Heart left ventricle (tissue), 16 donors: ENCODE measurements around the gene CD63. TPM values are rescaled to one million over a fixed set of nuclear protein-coding genes. Genes with fewer than 3 reads are reported as not detected.

Source experiments
- ATAC-seq, 4 donors: fragments of 200-7000 bp; cut with Tn5 transposase; one replicate each; pipeline ENCODE4 v1.9.1; 2020 to 2022; ENCODE audit warnings: moderate library complexity in 4 of 4, mild to moderate bottlenecking in 3 of 4, moderate number of reproducible peaks in 1 of 4
- DNase-seq, 5 donors: peaks; one replicate each; pipeline ENCODE4 v3.0.0-alpha.2; 2020
- H3K27ac ChIP-seq, 12 donors: fragments of 200-600 bp; sonication (generic) in 4 of 12; one replicate each; pipeline versions ENCODE4 v1.5.0 to v1.8.0; 2016 to 2022; ENCODE audit warnings: mild to moderate bottlenecking in 2 of 12
- H3K27me3 ChIP-seq, 9 donors: fragments of 200-600 bp; sonication (generic) in 2 of 9; one replicate each; pipeline versions ENCODE4 v1.5.1 to v1.8.0; 2016 to 2022; ENCODE audit warnings: mild to moderate bottlenecking in 3 of 9
- H3K36me3 ChIP-seq, 9 donors: fragments of 200-600 bp; sonication (generic) in 2 of 9; one replicate each; pipeline versions ENCODE4 v1.5.0 to v1.8.0; 2018 to 2022; ENCODE audit warnings: mild to moderate bottlenecking in 2 of 9
- H3K4me1 ChIP-seq, 12 donors: fragments of 200-600 bp; sonication (generic) in 4 of 12; one replicate each; pipeline versions ENCODE4 v1.5.0 to v1.8.0; 2016 to 2022; ENCODE audit warnings: mild to moderate bottlenecking in 3 of 12
- H3K4me3 ChIP-seq, 12 donors: fragments of 200-600 bp; sonication (generic) in 4 of 12; one replicate each; pipeline versions ENCODE4 v1.5.0 to v1.8.0; 2017 to 2022; ENCODE audit warnings: mild to moderate bottlenecking in 9 of 12, moderate library complexity in 4 of 12
- H3K9me3 ChIP-seq, 12 donors: fragments of 200-600 bp; sonication (generic) in 4 of 12; one replicate each; pipeline versions ENCODE4 v1.5.0 to v1.8.0; 2016 to 2022; ENCODE audit warnings: mild to moderate bottlenecking in 1 of 12
- CTCF ChIP-seq, 12 donors: fragments of 200-600 bp; sonication (generic) in 4 of 12; IDR thresholded peaks; one replicate each; pipeline versions ENCODE4 v1.5.0 to v1.8.0; 2018 to 2022; ENCODE audit warnings: antibody characterized with exemption in 12 of 12, mild to moderate bottlenecking in 5 of 12
- POLR2A ChIP-seq, 2 donors: fragments of 450-650 bp; IDR thresholded peaks; one replicate each; pipeline ENCODE4 v1.6.1; 2017; ENCODE audit warnings: antibody characterized with exemption in 2 of 2, mild to moderate bottlenecking in 2 of 2, moderate library complexity in 2 of 2
- WGBS, 4 donors: extraction: QIAGEN DNeasy Blood & Tissue Kit in 2 of 4; methylation state at CpG; one replicate each; pipeline versions ENCODE4 v1.1.5 to v1.1.7; 2013 to 2018; 5-methylcytosine and 5-hydroxymethylcytosine counted together
- intact Hi-C, 10 donors: fragments of 100-400 bp; cut with DNase I; formaldehyde crosslinking; loops; one replicate each; pipeline versions ENCODE4 v1.11.1 to v1.14.2; 2022
- polyA plus RNA-seq, 2 donors: library from polyadenylated mRNA; stranded (reverse); fragments of 200-250 nt; gene quantifications; one replicate each; pipeline ENCODE4 v1.2.3, GENCODE V29; 2013
- total RNA-seq, 9 donors: library from RNA; depleted of rRNA in 2 of 9; stranded (reverse); fragments of >200 nt in 2 of 9; fragmentation: NEBNext Ultra II Directional in 3 of 9; extraction: Animal tissue kit (Norgen Biotek cat#: 25700) in 3 of 9; gene quantifications; one replicate each; pipeline versions ENCODE4 v1.1.0 to v1.2.4, GENCODE V29; 2016 to 2023
- donor health status: ischemic (EF 13 %, LVEDD 7.1; RV severe dilation, severe dysfunction).
- donor health status: healthy with polysubstance abuse.
- donor health status: DM: no; HTN: yes; CAD: no.
- donor health status: DM: no; HTN: no; CAD: no.
- donor health status: ischemic (EF 25% LVEDD 6.9; RV normal size, moderate dysfunction).
- donor health status: ischemic (EF 25% LVEDD 5.7; RV mildly dilated, moderate dysfunction).
- donor health status: healthy.
- donor health status: DM: yes; HTN: yes; CAD: no.
- donor health status: ischemic (EF 35%, LVEDD 5.7; RV mildly dilated, moderate dysfunction).
- donor health status: nonischemic (EF 11% LVEDD 7.7; RV severe dilation, severe dysfunction).
- donor health status: DM: yes; HTN: yes; CAD: no.
- donor health status: PGD.
- donor health status: ischemic (EF 29% LVEDD 5.4; RV normal size, mild dysfunction).
- donor health status: nonischemic (EF 23%, LVEDD 6.1; RV moderate dilation, normal function).

Gene CD63
- total and polyA plus RNA-seq, 11 donors, result 475 to 2,790 (median 865) TPM

- peak in 1 of 4 donors; percentile 3 for ATAC-seq
- no peaks in the 10 kb centered on the region for H3K9me3 ChIP-seq
- no peak for TF ChIP-seq CTCF (IDR thresholded peaks at IDR 0.05)
- TF ChIP-seq POLR2A (IDR thresholded peaks at IDR 0.05), result no peak
- peak overlapping the region in 2 of 12 donors; percentile 9 to 21 for H3K27ac ChIP-seq
- H3K4me3 ChIP-seq, result no peak overlapping the region
- 94 to 97% (median 95%) methylated on average over 5 to 7 of the region's 7 CpGs for WGBS, 4 donors
- H3K27me3 ChIP-seq, result no peaks in the 10 kb centered on the region
- peaks cover 0 to 83% (median 60%) of the 10 kb centered on the region in 9 donors for H3K36me3 ChIP-seq
- peaks cover 0 to 2% (median 0%) of the 10 kb centered on the region in 12 donors for H3K4me1 ChIP-seq
- DNase-seq, result no peak
- intact Hi-C loops, result no loop called here
Measured at GRCh38 chr12:55694188-55694515, 34.7 kb downstream of the CD63 start.

GRCh38 chr12:55693323-55694187 lies 35.3 kb downstream of the CD63 start:
- no peaks in the 10 kb centered on the region for H3K27me3 ChIP-seq
- 90 to 98% (median 92%) methylated on average over 4 to 7 of the region's 7 CpGs for WGBS, 4 donors
- ATAC-seq (peak in 1 of 4 donors; percentile 1), DNase-seq (no peak)
- H3K4me3 ChIP-seq, result no peak overlapping the region
- H3K4me1 ChIP-seq, result no peaks in the 10 kb centered on the region
- intact Hi-C loops, result no loop called here
- no peaks in the 10 kb centered on the region for H3K9me3 ChIP-seq
- TF ChIP-seq POLR2A (IDR thresholded peaks at IDR 0.05) (no peak), CTCF (IDR thresholded peaks at IDR 0.05) (no peak)
- H3K36me3 ChIP-seq, result peaks cover 0 to 85% (median 66%) of the 10 kb centered on the region in 9 donors
- no peak overlapping the region for H3K27ac ChIP-seq

GRCh38 chr12:55692631-55693322 lies 36.0 kb downstream of the CD63 start:
- no peak overlapping the region for H3K4me3 ChIP-seq
- H3K27ac ChIP-seq, result no peak overlapping the region
- no peaks in the 10 kb centered on the region for H3K27me3 ChIP-seq
- no peak for DNase-seq
- no peak for ATAC-seq
- H3K9me3 ChIP-seq, result no peaks in the 10 kb centered on the region
- intact Hi-C loops, result no loop called here
- WGBS, 4 donors, result 91 to 95% (median 94%) methylated on average over 12 of the region's 12 CpGs
- TF ChIP-seq POLR2A (IDR thresholded peaks at IDR 0.05), result no peak
- H3K4me1 ChIP-seq, result no peaks in the 10 kb centered on the region
- peaks cover 0 to 85% (median 71%) of the 10 kb centered on the region in 9 donors for H3K36me3 ChIP-seq

GRCh38 chr12:55688716-55689655 lies 39.8 kb downstream of the CD63 start:
- TF ChIP-seq POLR2A (IDR thresholded peaks at IDR 0.05), result no peak
- no peak for TF ChIP-seq CTCF (IDR thresholded peaks at IDR 0.05)
- H3K9me3 ChIP-seq, result no peaks in the 10 kb centered on the region
- 86 to 92% (median 90%) methylated on average over 16 of the region's 16 CpGs for WGBS, 4 donors
- H3K4me1 ChIP-seq, result no peaks in the 10 kb centered on the region
- no peak overlapping the region for H3K4me3 ChIP-seq
- H3K36me3 ChIP-seq, result peaks cover 0 to 78% (median 48%) of the 10 kb centered on the region in 9 donors
- intact Hi-C loops, result no loop called here
- DNase-seq (no peak), ATAC-seq (no peak)
- no peaks in the 10 kb centered on the region for H3K27me3 ChIP-seq
- no peak overlapping the region for H3K27ac ChIP-seq
